HG03039 (cell line): ENCODE measurements around the gene CERS5.

ENCODE experiments used
- ATAC-seq: cut with Tn5 transposase; IDR thresholded peaks from one replicate; pipeline ENCODE4 v1.9.1; 2021; ENCODE audit warnings: mild to moderate bottlenecking, moderate library complexity; ENCODE audit not compliant: unreplicated experiment

The CERS5 gene

GRCh38 chr12:50142993-50143392 lies 24.2 kb downstream of the CERS5 start:
- ATAC-seq: no peak

DNA sequence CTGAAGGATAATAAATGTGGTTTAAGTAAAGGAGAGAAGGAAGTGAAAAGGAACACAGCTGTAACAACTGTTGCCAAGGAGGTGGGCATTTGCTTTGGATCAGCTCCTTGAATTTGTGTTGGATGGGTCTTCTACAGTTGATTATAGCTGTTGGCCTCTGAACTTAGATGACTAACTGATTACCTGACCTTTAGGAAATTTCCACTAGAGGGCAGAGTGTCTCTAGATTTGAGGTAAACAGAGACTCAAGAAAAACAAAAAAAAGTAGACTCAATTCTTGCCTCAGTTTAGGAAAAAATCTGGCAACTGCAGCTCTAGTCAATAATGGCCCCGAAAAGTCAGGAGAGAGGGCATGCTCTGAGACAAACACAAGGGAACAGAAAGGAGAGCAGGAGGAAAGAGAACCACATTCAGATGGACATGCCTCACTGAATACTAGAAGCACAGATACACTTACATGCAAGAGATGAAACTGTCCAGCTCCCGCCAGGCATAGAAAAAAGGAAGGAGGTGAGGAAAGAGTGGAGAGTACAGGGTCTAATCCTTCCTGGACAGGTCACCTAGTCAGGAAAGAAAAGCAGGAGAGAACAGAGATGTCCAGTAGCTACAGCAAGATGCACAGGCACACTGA lies 34.5 kb downstream of the CERS5 start:
- no peak for ATAC-seq

GRCh38 chr12:50129290-50129689 lies 37.9 kb downstream of the CERS5 start:
- no peak for ATAC-seq

DNA sequence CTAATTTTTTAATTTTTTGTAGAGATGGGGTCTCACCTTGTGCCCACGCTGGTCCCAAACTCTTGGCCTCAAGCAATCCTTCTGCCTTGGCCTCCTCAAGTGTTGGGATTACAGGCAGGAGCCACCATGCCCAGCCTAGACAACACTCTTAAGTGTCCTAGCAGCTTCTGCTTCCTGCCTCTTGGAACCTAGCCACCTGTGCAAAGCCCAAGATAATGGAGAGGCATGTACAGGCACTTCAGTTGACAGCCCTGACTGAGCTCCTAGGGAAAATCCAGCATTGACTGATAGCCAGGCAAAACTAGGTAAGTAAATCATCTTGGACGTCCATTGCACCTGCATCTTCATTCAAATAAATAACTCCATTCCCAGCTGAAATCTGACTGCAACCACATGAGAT lies 39.6 kb downstream of the CERS5 start:
- ATAC-seq: no peak

DNA sequence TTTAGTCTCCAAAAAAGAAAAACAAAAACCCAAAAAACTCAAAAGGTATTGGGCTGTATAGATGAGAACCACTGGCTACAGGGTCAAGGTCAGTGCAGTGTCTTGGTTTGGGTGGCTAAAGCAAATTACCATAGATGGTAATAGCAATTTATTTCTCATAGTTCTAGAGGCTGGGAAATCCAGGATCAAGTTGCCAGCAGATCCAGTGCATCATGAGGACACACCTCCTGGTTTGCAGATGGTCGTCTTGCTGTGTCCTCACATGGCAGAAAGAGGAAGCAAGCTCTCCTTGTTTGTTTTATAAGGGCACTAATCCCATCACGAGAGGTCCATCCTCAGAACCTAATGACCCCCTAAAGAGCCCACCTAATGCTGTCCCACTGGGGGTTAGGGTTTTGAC lies 44.0 kb downstream of the CERS5 start:
- no peak for ATAC-seq

GRCh38 chr12:50121641-50122040 lies 45.5 kb downstream of the CERS5 start:
- ATAC-seq: no peak

DNA sequence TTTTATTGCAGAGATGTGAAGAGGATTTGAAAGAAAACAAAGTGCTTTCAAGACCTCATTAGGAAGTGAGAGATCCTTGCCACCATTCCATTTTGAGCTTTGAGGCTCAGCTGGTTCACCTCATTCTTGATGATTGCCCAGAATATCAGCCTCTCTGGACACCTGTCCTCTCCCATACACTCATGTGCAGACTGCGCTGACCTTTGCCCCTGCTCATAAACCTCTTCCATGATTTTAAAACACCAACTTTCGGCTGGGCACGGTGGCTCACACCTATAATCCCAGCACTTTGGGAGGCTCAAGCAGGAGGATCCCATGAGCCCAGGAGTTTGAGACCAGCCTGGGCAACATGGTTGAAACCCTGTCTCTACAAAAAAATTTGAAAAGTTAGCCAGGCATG lies 46.2 kb downstream of the CERS5 start:
- no peak for ATAC-seq

DNA sequence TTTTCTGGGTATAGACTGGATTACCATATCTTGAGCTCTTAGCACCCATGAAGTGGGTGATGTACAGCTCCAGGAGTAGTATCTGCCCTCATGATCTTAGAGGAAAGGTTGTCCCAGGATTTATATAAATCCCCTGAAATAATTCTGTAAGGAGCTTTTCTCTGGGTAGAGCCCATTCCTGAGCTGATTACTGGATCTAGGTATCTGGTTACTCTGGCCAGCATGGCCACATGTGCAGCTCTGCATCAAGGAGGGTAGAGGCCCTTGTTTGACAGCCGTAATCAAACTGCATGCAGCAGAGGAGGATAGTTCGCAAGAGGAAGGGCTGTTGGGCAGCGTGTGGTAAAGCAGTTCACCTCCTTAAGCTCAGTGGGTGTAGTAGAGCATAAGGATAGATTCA lies 46.6 kb downstream of the CERS5 start:
- ATAC-seq: no peak

- no peak for ATAC-seq
Observed at GRCh38 chr12:50119387-50119786, 47.8 kb downstream of the CERS5 start.

DNA sequence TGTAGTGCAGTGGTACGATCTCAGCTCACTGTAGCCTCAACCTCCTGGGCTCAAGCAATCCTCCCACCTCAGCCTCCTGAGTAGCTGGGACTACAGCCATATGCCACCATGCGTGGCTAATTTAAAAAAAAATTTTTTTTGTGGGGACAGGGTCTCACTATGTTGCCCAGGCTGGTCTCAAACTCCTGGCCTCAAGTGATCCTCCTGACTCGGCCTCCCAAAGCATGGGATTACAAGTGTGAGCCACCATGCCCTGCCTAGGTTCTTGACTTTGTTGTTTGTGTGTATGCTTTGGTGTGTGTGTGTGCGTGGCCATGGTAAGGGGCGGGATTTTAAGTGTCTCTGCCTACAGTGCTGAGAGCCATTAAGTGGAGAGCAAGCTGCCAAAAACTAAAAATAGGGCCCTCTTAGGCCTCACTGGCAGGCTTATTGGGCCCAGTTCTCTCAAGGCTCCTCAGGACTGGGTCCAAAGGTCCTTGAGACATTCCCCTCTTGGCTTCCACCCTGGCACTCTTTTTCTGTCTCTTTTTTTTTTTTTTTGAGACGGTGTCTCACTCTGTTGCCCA lies 50.0 kb downstream of the CERS5 start:
- ATAC-seq: no peak

DNA sequence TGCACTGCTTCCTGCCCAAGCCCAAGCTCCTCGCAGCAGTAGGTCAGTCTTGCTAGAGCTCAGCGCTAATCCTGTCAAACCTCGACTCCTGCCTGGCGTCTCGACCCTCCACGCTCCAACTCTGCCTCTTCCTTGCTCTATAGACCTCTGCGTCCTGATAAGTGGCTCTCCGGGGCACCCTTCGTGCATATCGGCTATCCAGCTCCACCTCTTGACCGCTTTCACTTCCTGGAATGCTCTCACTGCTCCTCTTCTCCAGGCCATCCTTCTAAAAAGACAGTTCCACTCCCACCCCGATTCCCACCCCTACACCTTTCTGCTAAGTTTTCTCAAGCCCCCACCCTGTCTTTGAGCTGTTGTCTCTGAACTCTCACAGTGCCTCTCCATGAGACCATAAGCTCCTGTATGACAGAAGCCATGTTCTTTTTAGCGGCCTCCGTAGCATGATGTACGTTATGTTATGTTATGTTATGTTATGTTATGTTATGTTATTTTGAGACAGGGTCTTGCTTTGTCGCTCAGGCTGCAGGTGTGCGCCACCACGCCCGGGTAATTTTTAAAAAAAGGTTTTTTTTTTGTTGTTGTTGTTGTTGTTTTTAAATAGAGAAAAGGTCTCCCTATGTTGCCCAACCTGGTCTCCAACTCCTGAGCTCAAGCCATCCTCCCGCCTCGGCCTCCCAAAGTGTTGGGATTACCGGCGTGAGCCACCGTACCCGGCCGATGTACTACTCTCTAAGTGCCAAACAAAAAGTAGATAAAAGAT lies 54.5 kb downstream of the CERS5 start:
- ATAC-seq: no peak

- ATAC-seq: peak; percentile 82
Observed at GRCh38 chr12:50111693-50112455, 55.3 kb downstream of the CERS5 start, which contains the start of gene COX14. TSS of gene COX14 (plus strand) at chr12:50112236. CDS start at chr12:50120044, 7,808 bp downstream.

DNA sequence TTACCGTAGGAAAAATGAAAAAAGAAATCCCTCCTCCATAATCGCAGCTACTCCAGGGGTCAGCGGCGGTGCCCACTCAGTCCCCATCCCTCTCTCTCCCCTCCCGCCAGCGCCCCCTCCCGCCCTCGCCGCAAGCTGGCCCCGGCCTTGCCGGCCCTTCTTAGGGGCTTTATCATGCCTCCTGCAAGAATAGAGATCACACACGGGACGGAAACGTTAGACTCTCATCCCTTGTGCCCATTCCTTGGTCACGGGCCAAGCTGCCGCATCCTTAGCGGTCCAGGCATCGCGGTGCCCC lies 55.8 kb downstream of the CERS5 start:
- ATAC-seq: no peak

- no peak for ATAC-seq
Observed at GRCh38 chr12:50110762-50111351, 56.3 kb downstream of the CERS5 start.

- ATAC-seq: no peak
Observed at GRCh38 chr12:50110127-50110761, 56.9 kb downstream of the CERS5 start.

DNA sequence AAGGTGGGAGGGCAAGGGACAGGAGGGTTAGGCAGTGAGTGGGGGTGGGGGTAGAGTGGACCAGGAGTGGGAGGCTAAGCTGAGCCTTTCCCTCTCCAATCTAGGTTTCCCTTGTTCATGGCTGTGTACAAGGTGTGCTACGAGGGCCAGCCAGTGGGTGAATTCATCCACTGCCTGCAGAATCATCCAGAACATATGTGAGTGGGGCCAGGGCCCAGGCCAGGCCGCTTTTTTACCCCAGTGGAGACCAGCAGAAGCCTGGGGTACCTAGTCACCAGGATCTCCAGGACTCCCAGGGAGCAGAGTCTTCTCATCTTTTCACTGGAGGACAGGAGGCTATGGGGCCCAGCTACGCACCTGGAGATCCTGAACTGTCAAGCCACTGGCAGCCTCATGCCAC lies 57.9 kb downstream of the CERS5 start:
- ATAC-seq: no peak

DNA sequence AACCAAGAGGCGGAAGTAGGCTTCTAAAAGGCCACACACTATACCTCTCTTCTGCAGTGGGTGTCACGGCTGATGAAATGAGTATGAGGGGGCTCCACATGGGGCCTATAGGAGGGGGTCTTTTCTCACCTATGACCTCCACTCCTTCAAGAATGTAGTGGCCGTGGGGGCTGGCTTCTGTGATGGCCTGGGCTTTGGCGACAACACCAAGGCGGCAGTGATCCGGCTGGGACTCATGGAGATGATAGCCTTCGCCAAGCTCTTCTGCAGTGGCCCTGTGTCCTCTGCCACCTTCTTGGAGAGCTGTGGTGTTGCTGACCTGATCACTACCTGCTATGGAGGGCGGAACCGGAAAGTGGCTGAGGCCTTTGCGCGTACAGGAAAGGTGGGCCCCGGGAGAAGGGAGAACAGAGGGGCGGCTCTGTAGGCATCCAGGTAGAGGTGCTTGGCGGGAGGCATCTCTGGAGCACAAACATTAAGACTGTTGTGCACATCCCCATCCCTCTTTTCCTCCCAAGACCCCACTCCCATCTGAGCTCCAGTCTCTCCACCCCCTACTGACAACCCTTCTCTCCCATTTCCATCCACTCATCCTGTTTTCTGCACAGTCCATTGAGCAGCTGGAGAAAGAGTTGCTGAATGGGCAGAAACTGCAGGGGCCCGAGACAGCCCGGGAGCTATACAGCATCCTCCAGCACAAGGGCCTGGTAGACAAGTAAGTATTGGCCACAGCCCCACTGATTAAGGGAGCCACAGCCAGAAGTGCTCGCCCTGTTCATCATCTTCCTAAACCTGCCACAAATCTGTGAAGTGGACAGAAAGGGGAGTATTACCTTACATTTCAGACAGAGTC lies 59.5 kb downstream of the CERS5 start:
- no peak for ATAC-seq

- no peak for ATAC-seq
Observed at GRCh38 chr12:50106907-50107306, 60.3 kb downstream of the CERS5 start.

- no peak for ATAC-seq
Observed at GRCh38 chr12:50105913-50106450, 61.2 kb downstream of the CERS5 start.
